Tibial nerve (tissue), 3 donors: ENCODE measurements around the gene NKX6-2.

Source experiments
- CTCF ChIP-seq, 5 experiments: fragments of 200-600 bp in 3 of 5; fragments of 450-650 bp in 2 of 5; sonication (generic) in 3 of 5; IDR thresholded peaks; one replicate each; pipeline ENCODE4 v1.5.1; 2016 to 2019; ENCODE audit warnings: antibody characterized with exemption in 5 of 5, mild to moderate bottlenecking in 3 of 5, moderate library complexity in 2 of 5
- POLR2A ChIP-seq, 2 donors: fragments of 450-650 bp; IDR thresholded peaks; one replicate each; pipeline ENCODE4 v1.6.1; 2017; ENCODE audit warnings: antibody characterized with exemption in 2 of 2, mild to moderate bottlenecking in 2 of 2, moderate library complexity in 2 of 2

GRCh38 chr10:132789659-132790148 is 3.8 kb upstream of the NKX6-2 start:
- TF ChIP-seq POLR2A (IDR thresholded peaks at IDR 0.05) = no peak
- no peak for TF ChIP-seq CTCF (IDR thresholded peaks at IDR 0.05)
